Hematopoietic multipotent progenitor cell treated with erythropoietin and hydrocortisone succinate and interleukin-3 and kit ligand, for 17 days (in vitro differentiated cells): ENCODE measurements around the gene UNC13C.

ENCODE experiments used
- DNase-seq: peaks from one replicate; pipeline ENCODE4 v3.0.0-alpha.2; 2015; ENCODE audit warnings: low spot score

Gene UNC13C

GRCh38 chr15:54017959-54018358 lies 39.7 kb downstream of the UNC13C start:
- no peak for DNase-seq

GRCh38 chr15:54026258-54026657 lies 48.0 kb downstream of the UNC13C start:
- no peak for DNase-seq

GRCh38 chr15:54026891-54027290 lies 48.6 kb downstream of the UNC13C start:
- DNase-seq: no peak

GRCh38 chr15:54029081-54029480 lies 50.8 kb downstream of the UNC13C start:
- no peak for DNase-seq

- no peak for DNase-seq
Measured at GRCh38 chr15:54032066-54032465, 53.8 kb downstream of the UNC13C start.

GRCh38 chr15:54033356-54033860 lies 55.2 kb downstream of the UNC13C start:
- no peak for DNase-seq

GRCh38 chr15:54033869-54034458 lies 55.7 kb downstream of the UNC13C start:
- no peak for DNase-seq

- no peak for DNase-seq
Measured at GRCh38 chr15:54035616-54036015, 57.4 kb downstream of the UNC13C start.

GRCh38 chr15:54045397-54045796 lies 67.2 kb downstream of the UNC13C start:
- no peak for DNase-seq

- no peak for DNase-seq
Measured at GRCh38 chr15:54046093-54046492, 67.9 kb downstream of the UNC13C start.

- DNase-seq: no peak
Measured at GRCh38 chr15:54064365-54064764, 86.1 kb downstream of the UNC13C start.

GRCh38 chr15:54066403-54066802 lies 88.2 kb downstream of the UNC13C start:
- no peak for DNase-seq

GRCh38 chr15:54082836-54083492 lies 104.7 kb downstream of the UNC13C start:
- DNase-seq: no peak

- DNase-seq: no peak
Measured at GRCh38 chr15:54083501-54083900, 105.3 kb downstream of the UNC13C start.

- DNase-seq: no peak
Measured at GRCh38 chr15:54083991-54084390, 105.8 kb downstream of the UNC13C start.

GRCh38 chr15:54088837-54089236 lies 110.6 kb downstream of the UNC13C start:
- no peak for DNase-seq

GRCh38 chr15:54089776-54090175 lies 111.5 kb downstream of the UNC13C start:
- no peak for DNase-seq

- DNase-seq: no peak
Measured at GRCh38 chr15:54091651-54092050, 113.4 kb downstream of the UNC13C start.

GRCh38 chr15:54094661-54095060 lies 116.4 kb downstream of the UNC13C start:
- DNase-seq: no peak

- no peak for DNase-seq
Measured at GRCh38 chr15:54097019-54097418, 118.8 kb downstream of the UNC13C start.

- no peak for DNase-seq
Measured at GRCh38 chr15:54099010-54099409, 120.8 kb downstream of the UNC13C start.

GRCh38 chr15:54101664-54102270 lies 123.5 kb downstream of the UNC13C start:
- DNase-seq: no peak

- DNase-seq: no peak
Measured at GRCh38 chr15:54102704-54103103, 124.5 kb downstream of the UNC13C start.
